H4 (cell line): Measurements from ENCODE around the gene NRAS. TPM values are rescaled to one million over a fixed set of nuclear protein-coding genes. Genes with fewer than 3 reads are reported as not detected.
A peak's percentile ranks its signal among the peaks of the same experiment; 100 is the strongest.

Experiments
- DNase-seq: peaks from one replicate; pipeline ENCODE4 v3.0.0-alpha.2; 2015; ENCODE audit warnings: low spot score
- total RNA-seq: library from RNA; depleted of rRNA; stranded (reverse); fragments of >200 nt; shearing (Covaris generic); gene quantifications from 2 replicates; pipeline ENCODE4 v1.2.3, GENCODE V29; 2014; rRNA removed

NRAS gene
- total RNA-seq, 1 experiment from 2014 or later = 52.6 TPM

DNA sequence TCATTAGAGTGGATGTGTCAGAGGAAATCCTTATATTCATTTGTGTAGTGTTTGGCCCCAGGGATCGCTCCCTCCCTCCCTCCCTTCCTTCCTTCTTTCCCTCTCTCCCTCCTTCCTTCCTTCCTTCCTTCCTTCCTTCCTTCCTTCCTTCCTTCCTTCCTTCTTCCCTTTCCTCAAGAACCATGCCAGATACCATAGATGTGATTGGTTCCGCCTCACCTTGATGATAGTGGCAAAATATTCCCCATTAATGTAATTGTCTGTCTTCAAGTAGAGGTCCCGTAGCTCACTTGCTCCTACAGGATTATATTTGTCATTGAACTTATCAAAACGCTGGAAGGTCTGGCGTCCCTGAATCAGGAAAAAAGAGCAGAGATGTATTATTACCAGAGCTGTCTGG lies 38.9 kb downstream of the NRAS start:
- DNase-seq = no peak

DNA sequence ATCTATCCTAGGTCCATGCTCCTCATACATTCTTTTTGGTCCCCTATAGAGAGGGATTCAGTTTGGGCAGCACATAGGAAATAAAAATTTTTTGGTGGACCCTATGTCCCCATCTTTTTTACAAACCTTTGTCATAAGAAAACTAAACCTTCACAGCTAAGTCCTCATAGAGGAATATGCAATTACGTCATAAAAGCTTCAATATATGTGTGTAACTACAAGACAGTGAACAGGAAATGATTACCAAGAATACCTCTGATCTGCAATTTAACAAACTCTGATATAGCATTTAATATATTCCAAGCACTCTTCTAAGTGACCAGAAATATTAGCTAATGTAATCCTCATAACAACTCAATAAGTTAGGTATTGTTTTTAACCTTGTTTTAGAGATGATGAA lies 40.5 kb downstream of the NRAS start:
- DNase-seq = no peak

DNA sequence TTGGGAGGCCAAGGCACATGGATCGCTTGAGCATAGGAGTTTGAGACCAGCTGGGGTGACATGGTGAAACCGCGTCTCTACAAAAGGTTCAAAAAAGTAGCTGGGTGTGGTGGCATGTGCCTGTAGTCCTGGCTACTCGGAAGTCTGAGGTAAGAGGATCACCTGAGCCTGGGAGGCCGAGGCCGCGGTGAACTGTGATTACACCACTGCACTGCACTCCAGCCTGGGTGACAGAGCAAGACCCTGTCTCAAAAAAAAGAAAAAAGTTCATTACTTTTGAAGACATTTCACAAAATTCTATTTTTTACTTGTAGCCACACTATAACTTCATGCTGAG lies 44.7 kb downstream of the NRAS start:
- no peak for DNase-seq

DNA sequence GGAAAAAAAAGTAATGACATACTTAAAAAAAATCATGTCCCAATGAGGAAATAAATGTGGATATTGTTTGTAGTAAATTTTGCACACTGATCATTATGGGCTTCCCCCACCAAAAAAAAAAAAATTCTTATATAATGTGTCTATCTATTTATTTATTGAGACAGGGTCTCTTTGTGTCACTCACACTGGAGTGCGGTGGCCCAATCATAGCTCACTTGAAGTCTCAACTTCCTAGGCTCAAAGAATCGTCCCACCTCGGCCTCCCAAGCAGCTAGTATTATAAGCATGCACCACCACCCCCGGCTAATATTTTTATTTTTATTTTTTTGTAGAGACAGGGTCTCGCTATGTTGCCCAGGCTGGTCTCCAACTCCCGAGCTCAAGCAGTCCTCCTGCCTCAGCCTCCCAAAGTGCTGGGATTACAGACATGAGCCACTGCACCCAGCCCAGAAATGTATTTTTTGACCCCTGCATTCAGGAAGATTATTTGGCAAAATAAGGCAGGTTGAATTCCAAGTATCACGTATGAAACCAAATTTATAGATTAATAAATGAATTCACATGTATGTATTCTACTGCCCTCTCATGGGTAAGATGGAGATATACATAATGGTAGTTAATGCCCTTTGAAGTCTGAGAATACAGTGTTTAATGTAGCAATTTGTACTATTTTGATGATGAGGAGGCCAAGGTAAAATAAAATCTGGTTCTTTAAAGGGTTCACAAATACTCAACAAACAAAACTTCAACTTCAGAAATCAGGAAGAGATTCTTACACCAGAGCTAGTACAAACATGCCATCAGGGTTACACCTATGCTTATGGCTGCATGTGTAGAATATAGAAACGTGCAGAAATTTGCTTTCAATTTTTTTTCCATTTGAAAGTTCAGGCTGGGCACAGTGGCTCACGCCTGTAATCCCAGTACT lies 45.3 kb downstream of the NRAS start:
- DNase-seq = no peak

DNA sequence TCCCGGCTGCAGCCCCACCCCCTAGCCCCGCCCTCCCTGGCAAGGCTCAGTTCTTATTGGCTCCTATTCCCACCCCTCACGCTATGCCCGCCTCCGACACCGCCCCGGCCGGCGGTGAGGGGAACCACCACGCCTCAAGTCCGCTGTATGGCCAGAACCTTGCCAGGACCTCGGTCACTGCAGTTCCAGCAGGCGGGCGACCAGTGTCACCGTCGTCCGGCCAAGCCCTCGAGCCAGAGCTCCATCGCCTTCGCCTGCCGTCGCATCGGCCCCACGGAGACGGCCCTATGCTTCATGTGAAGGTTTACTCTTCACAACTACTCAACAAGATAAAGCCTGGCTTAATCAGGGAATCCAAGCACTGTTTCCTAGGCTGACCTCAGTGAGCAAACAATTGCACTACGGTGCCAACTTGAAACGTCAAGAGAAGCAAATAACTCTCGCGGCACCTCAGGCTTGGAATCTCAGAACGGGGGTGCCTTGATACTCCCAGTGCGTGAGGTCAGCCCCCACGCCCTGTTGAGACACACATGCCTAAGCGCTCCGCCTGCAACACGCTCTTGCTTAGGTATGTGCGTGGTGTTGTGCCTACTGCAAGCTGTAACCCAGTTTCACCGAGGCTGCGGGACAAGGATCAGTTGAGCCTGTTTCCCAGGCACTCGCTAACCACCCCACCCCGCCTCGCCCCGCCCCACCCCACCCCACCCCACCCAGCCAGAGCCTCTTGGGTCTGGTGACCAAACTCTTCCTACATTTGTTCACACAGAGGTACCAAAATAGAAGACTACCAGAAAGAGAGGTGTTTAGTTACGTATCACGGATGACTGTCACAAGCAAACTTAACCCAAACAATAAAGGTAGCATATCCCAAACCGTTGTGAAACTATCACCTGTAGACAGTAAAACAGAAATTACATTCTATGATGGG lies 46.2 kb downstream of the NRAS start:
- peak; percentile 70 for DNase-seq

DNA sequence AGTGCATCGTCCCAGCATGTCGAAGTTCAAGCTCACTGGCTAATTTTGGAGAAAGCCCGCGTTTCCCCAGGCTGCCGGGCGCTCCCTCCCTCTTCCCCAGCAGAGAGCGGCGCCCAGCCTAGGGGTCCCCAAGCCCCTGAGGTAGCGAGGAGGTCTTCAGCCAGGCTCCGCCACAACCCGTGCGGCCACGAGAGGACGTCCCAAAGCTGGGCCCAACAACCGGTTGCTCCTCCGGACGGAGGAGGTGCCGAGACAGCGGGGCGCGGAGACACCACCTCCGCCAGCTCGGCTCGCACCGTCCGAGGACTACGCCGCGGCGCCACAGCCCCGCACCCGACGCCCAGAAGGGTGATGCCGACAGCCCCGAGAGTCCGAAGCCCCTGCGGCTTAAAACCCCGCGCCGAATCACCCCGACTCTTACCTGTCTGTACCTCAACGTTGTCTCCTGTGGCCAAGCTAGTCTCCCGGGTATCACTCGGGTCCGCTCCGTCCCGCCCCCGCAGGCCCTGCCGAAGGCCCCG lies 46.9 kb downstream of the NRAS start, which contains the start of gene DENND2C:
Gene DENND2C, minus strand, starts transcription at position 488 of the 521 bp plus-strand sequence. CDS start 44,065 bp downstream, outside the sequence.
- DNase-seq = no peak

DNA sequence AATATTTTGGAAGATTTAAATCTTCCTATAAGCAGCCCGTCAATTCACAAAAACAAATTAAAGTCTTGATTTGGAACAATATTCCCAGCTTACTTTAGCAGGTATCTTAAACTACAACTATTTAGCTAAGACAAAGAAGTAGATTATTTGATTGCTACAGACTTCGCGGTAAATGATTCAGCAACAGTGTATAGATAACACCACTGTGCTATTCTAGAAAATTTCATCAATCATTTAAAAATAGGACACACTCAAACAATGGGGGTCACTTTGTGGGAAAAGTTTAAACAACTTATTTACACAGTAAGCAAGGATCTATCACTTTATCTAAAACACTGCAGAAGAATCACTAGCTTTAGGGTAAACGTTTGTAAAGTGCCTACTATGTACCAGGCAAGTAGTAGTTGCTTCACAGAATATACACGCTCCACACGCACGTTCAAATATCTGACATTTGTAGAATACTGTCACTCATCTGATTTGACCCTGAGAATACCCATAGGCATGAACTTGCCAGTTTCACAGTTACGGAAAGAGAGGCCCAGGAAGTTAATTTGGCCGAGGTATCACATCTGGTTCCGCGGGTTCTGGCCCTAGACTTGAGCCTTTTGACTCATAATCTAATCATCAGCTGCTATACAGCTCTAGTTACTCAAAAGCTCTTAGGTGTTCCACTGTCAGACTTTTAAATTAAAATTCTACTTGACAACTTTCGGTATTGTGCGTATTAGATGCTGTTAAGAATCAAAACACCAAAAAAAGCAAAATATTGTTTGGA lies 47.6 kb downstream of the NRAS start:
- DNase-seq = no peak

DNA sequence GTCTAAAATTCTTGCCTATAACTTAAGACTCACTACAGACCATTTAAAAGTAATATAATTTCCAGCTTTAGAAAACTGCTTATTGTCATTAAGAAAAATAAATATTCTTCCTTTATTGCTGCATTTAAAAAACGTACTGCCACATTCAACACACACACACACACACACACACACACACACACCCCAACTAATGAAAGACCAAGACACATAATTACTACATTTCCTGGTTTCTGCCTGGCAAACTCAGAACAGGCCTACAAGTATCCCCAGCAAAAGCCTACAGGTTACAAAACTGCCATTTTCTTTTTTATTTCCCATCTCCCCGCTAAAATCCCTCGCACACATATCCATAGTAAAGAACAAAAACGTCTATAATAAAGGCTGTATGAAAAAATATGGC lies 48.2 kb downstream of the NRAS start:
- DNase-seq = no peak

DNA sequence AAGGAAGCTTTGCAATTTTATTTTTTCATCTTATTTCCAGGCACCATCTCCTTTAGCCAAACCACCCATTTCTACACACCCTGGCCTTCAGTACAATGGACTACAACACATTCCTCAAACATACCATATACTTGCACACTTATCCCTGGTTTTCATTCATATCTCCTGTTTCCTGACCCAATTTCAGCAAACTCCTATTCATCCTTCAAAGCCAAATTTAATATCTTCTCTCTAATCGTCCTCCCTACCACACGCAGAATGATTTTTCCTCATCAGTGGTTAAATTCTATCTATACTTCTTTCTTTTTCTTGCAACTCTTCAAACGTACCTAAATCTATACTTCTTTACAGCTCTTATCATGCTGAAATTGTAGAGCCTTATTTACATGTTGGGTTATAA lies 49.6 kb downstream of the NRAS start:
- DNase-seq = no peak

DNA sequence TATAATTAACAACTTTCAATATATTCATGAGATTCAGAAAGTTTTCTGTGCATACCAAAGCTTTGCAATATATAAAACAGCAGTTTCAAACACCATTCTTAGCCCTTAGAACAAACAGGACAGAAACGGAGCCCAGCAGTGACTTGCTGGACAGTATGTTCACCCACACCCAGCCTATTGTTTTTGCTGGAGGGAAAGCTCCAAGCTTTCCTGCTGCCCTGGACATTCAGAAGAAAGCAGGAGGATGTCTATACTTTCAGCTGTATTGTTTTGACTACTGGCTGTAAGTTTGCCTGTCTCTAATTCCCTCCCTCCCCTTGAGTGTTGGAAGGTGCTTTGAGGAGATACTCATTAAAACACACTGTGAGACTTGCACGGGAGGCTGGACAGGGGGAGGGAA lies 56.3 kb downstream of the NRAS start:
- DNase-seq = no peak

Other genes with a start within 250 kb of the NRAS start
- gene TRIM33, start 205.6 kb downstream of the NRAS start, total RNA-seq = 8.6 and 8.8 TPM in 2 replicates
- gene BCAS2, start 135.2 kb downstream of the NRAS start, total RNA-seq = 42.3 and 56.8 TPM in 2 replicates
- gene DENND2C, start 46.7 kb downstream of the NRAS start, total RNA-seq = 0.39 and 0.62 TPM in 2 replicates
- not detected in 2 replicates for gene AMPD1, start 21.2 kb downstream of the NRAS start, total RNA-seq
- gene CSDE1, start 41.2 kb upstream of the NRAS start, total RNA-seq = 331 and 429 TPM in 2 replicates
- 26.4 and 39.9 TPM in 2 replicates for gene SIKE1, start 63.9 kb upstream of the NRAS start, total RNA-seq
- gene SYCP1, start 138.1 kb upstream of the NRAS start, total RNA-seq = not detected in 2 replicates